Pancreas (tissue), 10 donors: Measurements from ENCODE around the gene RSPO4. TPM values are rescaled to one million over a fixed set of nuclear protein-coding genes. Genes with fewer than 3 reads are reported as not detected.
A peak's percentile ranks its signal among the peaks of the same experiment; 100 is the strongest.

Experiments used
- ATAC-seq, 4 donors: fragments of 200-7000 bp; cut with Tn5 transposase; one replicate each; pipeline versions ENCODE4 v1.8.0 to v1.9.1; 2020; ENCODE audit warnings: mild to moderate bottlenecking in 4 of 4, moderate library complexity in 4 of 4
- DNase-seq, 6 donors: peaks; one replicate each; pipeline ENCODE4 v3.0.0-alpha.2; 2020
- FAIRE-seq: peaks from 2 replicates; lab custom pipeline; 2012; peaks lifted over from hg19 to GRCh38; lab: Jason Lieb, UNC
- H3K27ac ChIP-seq, 4 donors: fragments of 200-600 bp; sonication (generic); 1 replicate in 3 of 4; 2 replicates in 1 of 4; pipeline versions ENCODE4 v1.5.0 to v1.8.0; 2020
- H3K27me3 ChIP-seq, 4 donors: fragments of 200-600 bp; one replicate each; pipeline ENCODE4 v1.8.0; 2021
- H3K36me3 ChIP-seq, 3 donors: fragments of 200-600 bp; sonication (generic) in 1 of 3; one replicate each; pipeline versions ENCODE4 v1.5.0 to v1.8.0; 2020 to 2021
- H3K4me1 ChIP-seq, 3 donors: fragments of 200-600 bp; one replicate each; pipeline ENCODE4 v1.8.0; 2021
- H3K4me3 ChIP-seq, 4 donors: fragments of 200-600 bp; sonication (generic) in 2 of 4; one replicate each; pipeline versions ENCODE4 v1.5.0 to v1.8.0; 2020 to 2021
- H3K9me3 ChIP-seq, 4 donors: fragments of 200-600 bp; one replicate each; pipeline ENCODE4 v1.8.0; 2021
- WGBS, 2 donors: extraction: QIAGEN DNeasy Blood & Tissue Kit; methylation state at CpG; one replicate each; pipeline ENCODE4 v1.1.7; 2013; 5-methylcytosine and 5-hydroxymethylcytosine counted together
- intact Hi-C, 3 donors: fragments of 100-400 bp; cut with DNase I; formaldehyde crosslinking; loops; one replicate each; pipeline versions ENCODE4 v1.11.1 to v1.14.2; 2022
- polyA plus RNA-seq, 2 donors: library from polyadenylated mRNA; stranded (reverse); fragments of 200-250 nt; gene quantifications; one replicate each; pipeline ENCODE4 v1.2.3, GENCODE V29; 2013
- total RNA-seq, 6 donors: library from RNA; stranded (reverse); fragmentation: NEBNext Ultra II Directional in 4 of 6; extraction: Animal tissue kit (Norgen Biotek cat#: 25700) in 4 of 6; gene quantifications; one replicate each; pipeline versions ENCODE4 v1.2.1 to v1.2.4, GENCODE V29; 2021 to 2023
- TF ChIP-seq, protein P1 (sequence below), 4 donors: fragments of 200-600 bp; sonication (generic) in 3 of 4; IDR thresholded peaks; one replicate each; pipeline versions ENCODE4 v1.5.0 to v1.8.0; 2021; ENCODE audit warnings: antibody characterized with exemption in 4 of 4
- donor health status: healthy with polysubstance abuse.
- donor health status: DM: no; HTN: no; CAD: no; lungs with moderate emphysema.
- donor health status: DM: no; HTN: no; CAD: no.
- donor health status: control.
- donor health status: control.
- donor health status: Bipolar disorder and iron deficiency.
- donor health status: DM: yes; HTN: yes; CAD: no.
- donor health status: DM: no; HTN: no; CAD: no.
- donor health status: DM: no; HTN: no; CAD: no.
- donor health status: DM: yes; HTN: yes; CAD: no.

RSPO4 gene
- total and polyA plus RNA-seq, 8 donors: 0.08 to 0.28 (median 0.09) TPM; not detected in 3

DNA sequence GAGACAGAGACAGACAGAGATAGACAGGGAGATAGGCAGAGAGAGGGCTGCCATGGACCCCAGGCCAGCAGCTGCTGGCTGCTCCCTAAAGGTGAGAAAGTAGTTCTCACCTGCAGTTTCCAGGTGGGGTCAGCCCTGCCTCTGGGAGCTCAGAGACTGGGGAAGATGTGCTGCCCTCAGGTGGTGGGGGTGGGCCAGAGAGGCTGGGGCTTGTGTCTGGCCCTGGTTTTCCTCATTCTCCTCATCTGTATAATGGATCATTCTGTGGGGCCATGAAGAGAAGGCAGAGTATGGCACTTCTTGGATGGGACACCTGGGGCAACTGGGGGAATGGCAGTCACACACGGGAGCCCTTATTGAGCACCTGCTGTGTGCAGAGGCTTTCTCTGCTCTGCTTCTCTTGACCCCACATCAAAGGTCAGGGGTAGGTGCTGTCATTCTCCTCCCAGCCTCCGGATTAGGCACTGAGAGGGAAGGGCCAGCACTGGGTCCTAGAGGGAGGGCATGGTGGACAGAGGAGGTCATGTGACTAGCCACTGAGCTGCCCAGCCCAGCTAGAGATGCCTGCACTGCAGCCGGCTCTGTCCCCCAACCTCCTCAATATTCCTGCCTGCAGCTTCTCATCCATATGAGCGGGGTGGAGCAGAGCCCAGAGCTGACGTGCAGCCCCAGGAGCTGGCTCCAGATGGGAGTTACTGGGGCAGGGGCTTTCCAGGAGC lies 90.1 kb downstream of the RSPO4 start:
- TF ChIP-seq, protein P1, sequence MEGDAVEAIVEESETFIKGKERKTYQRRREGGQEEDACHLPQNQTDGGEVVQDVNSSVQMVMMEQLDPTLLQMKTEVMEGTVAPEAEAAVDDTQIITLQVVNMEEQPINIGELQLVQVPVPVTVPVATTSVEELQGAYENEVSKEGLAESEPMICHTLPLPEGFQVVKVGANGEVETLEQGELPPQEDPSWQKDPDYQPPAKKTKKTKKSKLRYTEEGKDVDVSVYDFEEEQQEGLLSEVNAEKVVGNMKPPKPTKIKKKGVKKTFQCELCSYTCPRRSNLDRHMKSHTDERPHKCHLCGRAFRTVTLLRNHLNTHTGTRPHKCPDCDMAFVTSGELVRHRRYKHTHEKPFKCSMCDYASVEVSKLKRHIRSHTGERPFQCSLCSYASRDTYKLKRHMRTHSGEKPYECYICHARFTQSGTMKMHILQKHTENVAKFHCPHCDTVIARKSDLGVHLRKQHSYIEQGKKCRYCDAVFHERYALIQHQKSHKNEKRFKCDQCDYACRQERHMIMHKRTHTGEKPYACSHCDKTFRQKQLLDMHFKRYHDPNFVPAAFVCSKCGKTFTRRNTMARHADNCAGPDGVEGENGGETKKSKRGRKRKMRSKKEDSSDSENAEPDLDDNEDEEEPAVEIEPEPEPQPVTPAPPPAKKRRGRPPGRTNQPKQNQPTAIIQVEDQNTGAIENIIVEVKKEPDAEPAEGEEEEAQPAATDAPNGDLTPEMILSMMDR (IDR thresholded peaks at IDR 0.05): no peak
- ATAC-seq: no peak
- FAIRE-seq: no peak
- Histone ChIP-seq H3K27ac (no peak overlapping the region), H3K36me3 (no peaks in the 10 kb centered on the region), H3K4me1 (no peaks in the 10 kb centered on the region), H3K27me3 (no peaks in the 10 kb centered on the region), H3K9me3 (no peaks in the 10 kb centered on the region), H3K4me3 (no peak overlapping the region)
- intact Hi-C loops: no loop called here
- DNase-seq: no peak
- 34 to 35% methylated on average over 5 of the region's 5 CpGs for WGBS, 2 donors

DNA sequence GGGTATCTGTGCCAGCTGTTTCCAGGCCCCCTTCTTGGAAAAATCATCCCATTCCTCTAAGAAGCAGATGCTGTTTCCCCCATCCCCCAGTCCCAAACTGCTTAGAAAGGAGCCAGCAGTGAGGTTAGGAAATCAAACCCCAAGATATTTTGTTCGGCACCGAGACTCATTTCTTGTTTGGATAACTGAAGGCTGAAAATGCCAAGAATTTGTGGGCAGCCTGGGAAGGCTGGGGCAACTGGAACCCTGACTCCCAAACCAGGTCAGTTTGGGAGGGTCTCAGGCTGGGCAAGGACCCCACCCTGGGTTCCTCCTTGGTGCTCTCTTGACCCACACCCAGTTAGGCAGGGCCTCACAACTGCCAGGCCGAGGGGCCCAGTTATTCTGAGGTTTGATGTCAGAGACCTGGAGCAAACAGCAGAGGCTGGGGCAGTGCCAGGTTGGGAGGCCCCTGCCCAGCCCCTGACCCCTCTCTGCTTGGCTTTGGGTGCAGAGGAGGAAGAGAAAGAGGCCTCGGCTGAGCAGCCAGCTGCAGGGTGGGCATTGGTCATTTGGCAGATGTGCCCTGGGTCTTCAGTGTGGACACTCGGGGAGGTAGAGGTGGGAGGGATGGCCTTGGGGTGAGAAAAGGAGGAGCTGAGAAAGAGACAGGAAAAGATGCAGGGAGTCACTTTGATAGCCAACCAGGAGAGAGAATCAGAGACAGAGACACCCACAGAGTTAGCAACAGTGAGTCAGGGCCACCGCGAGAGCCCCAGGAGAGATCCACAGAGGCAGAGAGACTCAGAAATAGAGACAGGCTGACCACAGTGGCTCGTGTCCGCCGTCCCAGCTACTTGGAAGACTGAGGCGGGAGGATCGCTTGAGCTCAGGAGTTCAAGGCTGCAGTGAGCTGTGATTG lies 91.0 kb downstream of the RSPO4 start:
- H3K9me3 ChIP-seq: no peaks in the 10 kb centered on the region
- no peaks in the 10 kb centered on the region for H3K36me3 ChIP-seq
- ATAC-seq: peak in 3 of 4 donors; percentile 54 to 61 (median 59)
- no peak for FAIRE-seq
- H3K27ac ChIP-seq: no peak overlapping the region
- 42 to 48% methylated on average over 12 of the region's 12 CpGs for WGBS, 2 donors
- no peak overlapping the region for H3K4me3 ChIP-seq
- intact Hi-C loops: no loop called here
- DNase-seq: no peak
- H3K4me1 ChIP-seq: no peaks in the 10 kb centered on the region
- TF ChIP-seq, protein P1 (IDR thresholded peaks at IDR 0.05): no peak
- H3K27me3 ChIP-seq: no peaks in the 10 kb centered on the region

DNA sequence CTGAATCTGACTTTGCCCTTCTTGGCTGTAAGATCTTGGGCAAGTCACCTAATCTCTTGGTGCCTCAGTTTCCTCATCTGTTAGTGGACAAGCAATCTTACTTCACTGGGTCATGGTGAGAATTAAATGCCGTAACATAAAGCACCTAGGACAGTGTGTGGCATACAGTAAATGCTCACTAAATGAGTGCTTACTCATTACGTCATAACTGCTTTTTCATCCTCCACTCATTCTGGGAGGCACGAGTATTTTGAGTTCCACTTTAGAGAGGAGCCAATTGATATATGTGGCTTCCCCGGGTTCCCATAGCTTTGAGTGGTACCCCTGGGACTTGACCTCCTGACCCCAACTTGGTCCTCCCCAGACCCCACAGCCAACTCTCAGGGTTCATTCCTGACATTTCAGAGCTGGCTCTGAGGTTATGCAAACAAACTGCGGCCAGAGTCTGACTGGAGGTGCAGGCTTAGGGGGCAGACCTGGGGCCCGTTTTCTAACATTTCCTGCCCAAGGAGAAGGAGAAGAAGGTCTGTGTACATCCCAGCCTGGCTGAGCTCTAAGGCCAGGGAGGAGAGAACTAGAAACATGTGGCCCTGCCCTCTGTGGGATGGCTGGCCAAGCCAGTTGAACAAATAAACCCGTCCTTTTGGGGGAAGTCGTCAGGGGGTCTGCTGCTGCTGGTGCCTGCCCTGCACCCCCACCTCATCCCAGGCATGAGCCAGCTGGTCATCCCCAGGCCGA lies 91.8 kb downstream of the RSPO4 start:
- no peak for DNase-seq
- Histone ChIP-seq H3K27ac (no peak overlapping the region), H3K4me3 (no peak overlapping the region), H3K9me3 (no peaks in the 10 kb centered on the region), H3K4me1 (no peaks in the 10 kb centered on the region), H3K27me3 (no peaks in the 10 kb centered on the region), H3K36me3 (no peaks in the 10 kb centered on the region)
- ATAC-seq: no peak
- TF ChIP-seq, protein P1 (IDR thresholded peaks at IDR 0.05): no peak
- intact Hi-C loops: no loop called here
- FAIRE-seq: no peak
- 36 to 41% methylated on average over 9 of the region's 9 CpGs for WGBS, 2 donors

DNA sequence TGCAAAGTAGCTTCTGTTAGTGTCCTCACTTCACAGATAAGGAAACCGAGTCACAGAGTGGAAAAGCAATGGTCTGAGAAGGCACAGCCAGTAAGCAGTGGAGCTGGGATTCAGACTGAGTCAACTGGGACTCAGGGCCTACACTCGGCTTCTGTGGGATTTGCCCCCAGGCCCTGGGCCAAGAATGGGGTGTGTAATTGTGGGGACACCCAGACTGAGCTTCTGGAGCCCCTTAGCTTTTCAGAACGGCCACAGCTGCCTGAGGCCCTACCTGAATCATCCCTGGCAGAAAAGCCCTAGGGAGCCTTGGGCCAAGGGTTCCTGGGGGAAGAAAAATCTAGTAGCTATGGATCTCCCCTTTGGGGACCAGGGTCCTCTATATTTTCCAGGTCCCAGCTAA lies 92.5 kb downstream of the RSPO4 start:
- no peak overlapping the region for H3K4me3 ChIP-seq
- TF ChIP-seq, protein P1 (IDR thresholded peaks at IDR 0.05): no peak
- H3K27me3 ChIP-seq: no peaks in the 10 kb centered on the region
- no peaks in the 10 kb centered on the region for H3K9me3 ChIP-seq
- no peaks in the 10 kb centered on the region for H3K36me3 ChIP-seq
- FAIRE-seq (no peak), DNase-seq (no peak), ATAC-seq (no peak)
- no peaks in the 10 kb centered on the region for H3K4me1 ChIP-seq
- no peak overlapping the region for H3K27ac ChIP-seq
- intact Hi-C loops: no loop called here
- 44 to 63% methylated on average over 3 of the region's 3 CpGs for WGBS, 2 donors

Other genes starting within 250 kb of the RSPO4 start
- gene SLC52A3, start 233.8 kb downstream of the RSPO4 start, total RNA-seq: 1 to 10 TPM in 4 of 6 donors, under 1 TPM in 2; 0.67 to 2.9 (median 1.2) TPM
- 1 to 10 TPM; 1.6 to 2.1 TPM for gene SLC52A3, start 233.8 kb downstream of the RSPO4 start, polyA plus RNA-seq
- gene FAM110A, start 168.6 kb downstream of the RSPO4 start, total RNA-seq: 1 to 10 TPM; 1.8 to 8.4 (median 2.6) TPM
- 1 to 10 TPM; 5.3 to 5.4 TPM for gene FAM110A, start 168.6 kb downstream of the RSPO4 start, polyA plus RNA-seq
- under 1 TPM in 2 of 6 donors, not detected in 4; 0.03 to 0.12 TPM for gene ANGPT4, start 86.0 kb downstream of the RSPO4 start, total RNA-seq
- gene ANGPT4, start 86.0 kb downstream of the RSPO4 start, polyA plus RNA-seq: under 1 TPM; 0.23 to 0.34 TPM
- 100 to 1,000 TPM in 1 of 6 donors, 10 to 100 TPM in 5; 71.9 to 114 (median 84.1) TPM for gene PSMF1, start 116.3 kb upstream of the RSPO4 start, total RNA-seq
- 10 to 100 TPM; 17.8 to 43.4 TPM for gene PSMF1, start 116.3 kb upstream of the RSPO4 start, polyA plus RNA-seq
- gene TMEM74B, start 182.7 kb upstream of the RSPO4 start, total RNA-seq: 1 to 10 TPM in 1 of 6 donors, under 1 TPM in 5; 0.22 to 1.6 (median 0.59) TPM
- 10 to 100 TPM in 1 of 2 donors, 1 to 10 TPM in 1; 4.4 to 15.3 TPM for gene TMEM74B, start 182.7 kb upstream of the RSPO4 start, polyA plus RNA-seq
- gene C20orf202, start 201.1 kb upstream of the RSPO4 start, total RNA-seq: under 1 TPM in 3 of 6 donors, not detected in 3; 0.13 to 0.18 (median 0.14) TPM
- under 1 TPM in 1 of 2 donors, not detected in 1; 0.23 TPM for gene C20orf202, start 201.1 kb upstream of the RSPO4 start, polyA plus RNA-seq
- not detected for gene RAD21L1, start 223.7 kb upstream of the RSPO4 start, total RNA-seq
- not detected for gene RAD21L1, start 223.7 kb upstream of the RSPO4 start, polyA plus RNA-seq